ENCODE results near the gene DLGAP1.

DLGAP1 gene

DNA sequence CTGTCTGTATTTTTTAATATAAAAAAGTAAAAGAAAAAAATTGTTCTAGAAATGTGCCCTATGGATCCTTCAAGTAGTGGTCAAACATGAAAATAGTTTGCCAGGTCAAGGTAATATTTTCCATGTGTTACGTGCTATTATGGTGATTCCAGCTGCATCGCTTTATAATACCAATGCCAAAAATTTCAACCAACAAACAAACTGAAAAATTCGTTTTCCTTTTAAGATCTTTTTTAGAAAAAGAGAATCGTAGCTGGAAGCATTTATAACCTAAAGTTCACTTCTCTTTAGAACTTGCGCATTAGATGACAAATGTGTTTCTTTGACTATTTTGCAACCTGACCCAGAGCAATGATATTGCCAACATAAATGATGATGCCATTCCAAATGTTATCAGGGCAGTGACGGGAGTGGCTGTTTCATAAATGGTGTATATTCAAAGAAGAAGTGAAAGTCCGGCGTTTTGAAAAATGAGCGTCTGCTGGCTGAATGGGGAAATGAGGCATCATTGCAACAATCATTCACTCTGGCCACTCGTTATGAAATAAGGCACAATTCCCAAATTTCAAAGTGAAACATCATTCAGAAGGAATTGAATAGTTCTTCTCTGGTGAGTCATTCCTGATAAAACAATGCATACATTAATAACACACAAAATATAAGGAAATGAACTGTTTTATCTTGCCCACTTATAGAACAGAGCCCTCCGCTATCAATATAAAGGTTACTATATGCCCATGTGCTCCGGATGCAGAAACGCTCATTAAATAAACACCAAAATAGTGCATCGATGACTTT is 707.7 kb downstream of the DLGAP1 start:
- DNase-seq, result no peak

DNA sequence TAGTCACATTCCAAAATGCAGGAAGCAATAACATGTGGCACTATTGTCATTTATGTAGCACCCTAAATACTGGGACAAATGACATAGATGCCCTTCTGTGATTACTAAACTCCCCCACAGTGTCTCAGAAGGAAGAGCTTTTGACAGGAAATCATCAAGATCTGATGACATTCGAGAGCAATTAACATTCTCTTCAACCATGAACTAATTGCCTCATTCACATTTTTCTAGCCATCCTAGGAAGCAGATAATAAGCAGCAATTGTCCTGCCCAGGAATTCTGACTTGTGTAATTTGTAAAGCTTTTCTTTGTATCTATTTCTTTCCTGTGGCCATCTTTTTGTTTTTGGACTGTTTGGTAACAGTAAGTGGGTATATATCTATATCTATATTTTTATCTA is 712.6 kb downstream of the DLGAP1 start:
- no peak for DNase-seq

DNA sequence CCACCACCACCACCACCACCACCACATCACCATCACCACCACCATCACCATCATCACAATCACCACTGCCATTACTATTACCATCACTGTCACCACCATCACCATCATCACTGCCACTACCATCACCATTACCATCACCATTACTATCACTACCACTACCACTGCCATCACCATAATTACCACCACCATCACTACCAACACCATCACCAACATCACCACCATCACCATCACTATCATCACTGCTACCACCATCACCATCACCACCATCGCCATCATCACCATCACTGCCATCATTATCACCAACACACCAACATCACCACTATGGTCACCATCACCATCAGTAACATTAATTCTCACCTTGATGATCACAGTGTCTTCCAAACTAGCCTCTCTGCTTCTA is 713.8 kb downstream of the DLGAP1 start:
- no peak for DNase-seq

DNA sequence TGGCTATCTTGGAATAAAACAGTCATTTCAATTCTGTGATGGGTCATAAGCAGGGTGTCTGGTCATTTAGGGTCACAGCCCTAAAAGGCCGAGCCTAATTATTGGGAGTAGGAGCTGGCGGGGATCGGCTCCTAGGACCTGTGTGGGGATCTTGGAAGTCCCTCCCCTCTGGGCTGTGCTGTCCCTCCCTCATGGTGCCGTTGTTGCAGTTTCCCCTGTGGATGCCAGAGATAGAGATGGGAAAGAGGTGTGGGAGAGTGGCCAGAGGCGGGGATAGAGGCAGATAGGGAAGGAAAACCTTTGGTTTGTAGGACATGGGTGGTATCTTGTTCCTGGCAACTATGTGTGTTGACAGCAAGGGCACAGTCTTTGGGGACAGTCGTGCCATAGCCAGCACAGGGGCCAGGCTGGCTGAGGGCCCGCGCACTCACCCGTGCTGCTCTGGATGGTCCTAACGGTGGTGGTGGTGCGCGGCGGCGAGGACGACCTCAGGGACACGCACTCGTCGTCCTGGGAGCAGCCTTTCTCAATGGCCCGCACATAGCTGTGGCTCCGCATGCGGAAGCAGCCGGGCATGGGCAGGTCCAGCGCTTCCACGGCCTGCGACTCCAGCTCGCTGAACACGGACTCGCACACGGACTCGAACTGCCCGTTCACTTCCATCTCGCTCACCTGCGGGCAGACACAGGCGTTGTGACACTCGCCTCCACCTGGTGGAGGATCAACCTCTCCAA is 726.2 kb downstream of the DLGAP1 start:
- no peak for DNase-seq

DNA sequence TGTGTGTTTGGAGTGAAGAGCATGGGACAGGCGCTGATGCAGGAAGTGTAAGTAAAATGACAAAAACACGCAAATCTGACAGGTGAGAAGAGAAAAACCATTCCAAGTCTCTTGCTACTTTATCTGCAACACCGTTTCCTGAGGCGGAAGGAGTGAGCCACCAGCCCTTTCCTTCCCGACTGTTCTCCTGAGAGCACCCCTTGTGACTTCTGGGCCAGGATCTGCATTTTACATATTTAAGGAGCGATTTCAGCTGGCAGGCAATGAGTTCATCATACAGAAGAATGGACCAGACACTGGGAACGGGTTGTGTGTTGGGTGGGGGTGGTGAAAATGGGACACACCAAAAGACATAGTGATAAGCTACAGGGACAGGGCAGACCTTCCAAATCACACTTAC is 727.8 kb downstream of the DLGAP1 start:
- DNase-seq, result no peak

DNA sequence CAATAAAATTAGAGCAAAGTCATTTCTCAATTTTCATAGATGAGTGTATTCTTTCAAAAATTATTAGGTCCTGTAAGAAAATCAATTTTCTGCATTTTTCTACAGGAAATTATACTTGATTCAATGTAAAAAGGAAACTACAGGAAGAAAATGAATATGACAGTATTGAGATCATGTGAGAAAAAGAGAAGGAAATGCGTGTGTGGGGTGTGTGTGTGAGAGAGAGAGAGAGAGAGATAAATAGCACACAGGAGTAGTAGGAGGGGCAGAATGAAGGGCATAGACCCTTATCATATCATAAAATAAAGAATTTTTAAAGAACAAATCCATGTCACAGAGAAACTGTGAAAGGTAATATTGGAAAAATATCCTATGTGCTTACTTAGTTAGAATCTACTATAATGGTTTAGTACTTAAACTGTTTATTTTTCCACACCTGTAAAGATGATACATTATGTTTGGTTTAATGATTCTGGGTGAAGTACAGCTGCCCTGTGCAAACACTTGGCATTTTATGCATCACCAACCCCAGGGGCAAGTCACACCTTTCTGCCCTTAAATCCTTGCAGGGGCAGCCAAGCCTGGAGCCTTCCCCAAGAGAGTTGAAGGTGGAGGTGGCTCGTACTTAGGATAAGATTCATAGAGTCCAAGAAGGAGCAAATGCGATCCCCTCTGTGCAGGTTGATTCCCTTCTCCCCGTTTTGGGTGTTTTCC is 728.7 kb downstream of the DLGAP1 start:
- no peak for DNase-seq

DNA sequence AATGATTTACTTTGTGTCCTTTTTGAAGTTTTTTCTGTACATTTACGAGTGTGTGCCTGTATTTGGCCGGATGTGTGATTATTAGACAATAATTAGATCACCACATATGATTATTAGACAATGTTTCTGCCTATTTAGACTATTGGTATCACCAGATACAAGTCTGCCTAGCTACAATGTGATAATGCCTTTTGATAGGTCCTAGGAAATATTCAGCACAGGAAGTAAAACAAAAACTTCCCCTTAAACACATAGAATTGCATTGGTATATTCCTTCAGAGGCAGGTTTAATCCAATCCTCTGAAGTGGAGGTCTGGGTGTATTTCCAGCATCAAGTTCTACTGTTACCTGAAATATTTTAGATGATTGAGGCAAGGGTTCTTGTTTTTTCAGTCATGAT is 730.0 kb downstream of the DLGAP1 start:
- DNase-seq, result no peak

DNA sequence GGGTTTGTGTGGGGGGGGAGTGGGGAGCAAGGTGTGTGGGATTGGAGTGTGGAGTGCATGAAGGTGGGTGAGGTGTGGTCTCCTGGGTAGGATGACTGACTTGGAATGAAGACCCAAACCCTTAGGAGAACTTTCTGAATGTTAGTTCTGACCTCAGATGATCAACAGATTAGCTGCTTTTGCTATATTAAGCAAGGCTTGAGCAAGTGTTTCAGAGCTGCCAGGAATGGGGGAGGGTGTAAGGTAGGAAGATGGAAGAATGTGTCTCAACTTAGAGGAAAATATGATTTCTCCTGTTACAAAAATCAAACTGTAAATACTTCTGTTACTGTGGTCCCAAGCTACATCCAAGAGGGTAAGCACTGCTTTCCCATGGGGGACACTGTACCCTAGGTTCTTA is 731.6 kb downstream of the DLGAP1 start:
- DNase-seq, result no peak

DNA sequence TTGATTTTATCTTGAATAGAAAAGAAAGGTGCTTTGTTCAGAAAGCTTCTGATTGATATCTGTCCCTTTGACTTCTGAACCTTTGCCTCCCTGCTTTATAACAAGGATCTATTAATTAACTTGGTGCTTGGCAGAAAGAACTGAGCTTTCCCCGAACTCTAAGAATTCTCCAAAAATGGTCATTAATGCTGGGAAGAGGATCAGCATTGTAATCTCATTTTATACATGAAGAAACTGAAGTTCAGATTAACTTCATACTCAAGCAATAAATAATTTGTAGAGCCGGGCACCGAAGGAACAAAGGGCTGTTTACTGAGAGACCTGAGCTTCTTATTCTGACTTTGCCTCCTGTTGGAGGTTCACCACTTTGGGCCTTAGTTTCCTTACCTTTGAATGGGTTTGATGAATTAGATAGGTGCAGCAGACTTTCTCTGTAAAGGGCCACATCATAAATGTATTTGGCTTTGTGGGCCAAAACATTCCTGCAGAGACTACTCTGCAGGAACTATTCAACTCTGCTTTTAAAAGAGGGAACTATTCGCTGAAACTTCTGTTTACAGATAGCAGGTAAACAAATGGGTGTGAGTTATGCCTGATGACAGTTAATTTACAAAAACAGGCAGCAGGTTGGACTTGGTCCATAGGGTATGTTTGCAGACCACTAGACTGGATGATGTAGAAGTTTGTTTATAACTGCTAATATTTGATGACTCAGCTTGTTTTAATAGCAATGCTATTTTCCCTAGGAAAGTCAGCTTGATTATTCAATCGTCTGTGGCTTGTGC is 732.3 kb downstream of the DLGAP1 start:
- DNase-seq, result no peak

DNA sequence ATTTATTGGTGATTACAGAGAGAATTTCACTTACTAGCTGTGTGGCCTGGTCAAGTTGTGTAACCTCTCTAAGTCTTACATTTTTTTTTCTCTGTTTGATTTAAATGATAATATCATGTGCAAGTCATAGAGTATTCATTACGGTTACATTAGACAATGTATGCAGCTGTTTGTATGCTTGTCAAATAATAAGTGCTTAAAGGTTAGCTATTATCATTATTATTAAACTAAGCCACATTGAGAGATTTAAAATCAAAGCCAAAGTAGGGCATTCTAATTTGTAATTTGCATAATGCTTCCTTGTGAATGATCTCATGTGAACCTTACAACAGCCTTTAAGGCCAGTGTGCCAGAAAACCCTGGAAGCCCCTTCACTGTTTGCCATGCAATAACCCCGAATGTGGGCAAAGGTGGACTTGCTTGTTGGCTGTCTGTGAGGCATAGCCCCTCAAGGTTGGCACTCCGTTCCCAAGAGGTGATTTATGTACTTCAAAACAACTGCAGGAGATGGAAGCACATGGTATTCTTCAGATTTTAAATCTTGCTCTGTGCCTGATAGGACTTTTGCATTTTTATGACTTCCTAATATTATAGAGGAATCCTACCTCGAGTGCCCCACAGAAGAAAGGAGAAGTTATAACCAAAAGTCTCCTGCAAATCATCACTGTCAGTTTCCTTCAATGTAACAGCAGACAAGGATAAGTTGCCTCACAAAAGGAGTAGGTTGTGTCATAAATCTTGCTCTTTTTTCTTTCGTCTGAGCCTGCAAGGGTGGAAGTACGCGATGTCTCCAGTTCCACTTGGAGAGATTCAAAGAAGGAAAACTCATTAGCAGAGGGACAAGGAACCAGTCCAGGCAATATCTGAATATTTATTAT is 733.1 kb downstream of the DLGAP1 start:
- no peak for DNase-seq

DNA sequence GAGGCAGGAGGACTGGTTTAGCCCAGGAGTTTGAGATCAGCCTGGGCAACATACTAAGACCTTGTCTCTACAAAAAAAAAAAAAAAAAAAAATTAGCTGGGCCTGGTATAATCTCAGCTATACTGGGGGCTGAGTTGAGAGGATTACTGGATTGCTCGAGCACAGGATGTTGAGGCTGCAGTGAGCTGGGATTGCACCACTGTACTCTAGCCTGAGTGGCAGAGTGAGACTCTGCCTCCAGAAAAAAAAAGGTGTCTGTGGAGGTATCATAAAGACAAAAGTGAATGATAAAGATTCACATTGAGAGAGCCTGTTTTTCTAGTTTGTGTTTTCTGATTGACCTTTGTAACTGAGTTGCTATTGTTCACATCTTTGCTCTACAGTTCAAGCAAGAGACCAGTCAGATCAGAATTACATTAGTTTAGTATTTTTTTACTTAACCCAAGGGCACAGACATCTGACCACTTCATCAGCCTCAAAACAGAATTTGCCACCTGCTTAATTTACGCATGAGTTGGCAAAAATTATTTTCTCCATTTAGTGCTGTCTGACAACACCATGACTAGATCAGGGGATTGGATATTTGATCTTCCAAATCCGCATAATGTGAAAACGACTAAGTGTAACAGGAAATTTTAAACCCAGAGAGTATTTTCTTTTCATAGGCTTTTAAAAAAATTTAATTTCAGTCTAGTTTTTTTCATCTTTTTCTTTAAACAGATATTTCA is 734.1 kb downstream of the DLGAP1 start:
- no peak for DNase-seq

DNA sequence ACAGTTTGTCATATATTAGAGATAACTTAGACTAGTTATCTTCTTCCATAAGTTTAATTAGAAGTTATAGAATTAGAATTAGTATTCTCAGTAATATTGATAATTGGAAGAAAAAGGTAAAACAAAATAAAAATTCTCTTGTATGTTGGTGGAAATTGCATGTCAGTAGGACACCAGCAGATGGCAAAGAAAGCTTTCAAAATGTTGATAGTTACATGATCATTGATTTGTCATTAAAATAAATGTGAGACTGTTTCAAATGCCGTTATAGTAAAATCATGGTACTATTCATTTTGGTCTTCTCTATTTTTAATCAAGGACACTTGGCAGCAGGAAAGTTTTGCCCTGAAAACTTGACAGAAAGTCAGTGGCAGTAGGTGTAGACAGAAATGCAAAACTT is 734.9 kb downstream of the DLGAP1 start:
- no peak for DNase-seq

DNA sequence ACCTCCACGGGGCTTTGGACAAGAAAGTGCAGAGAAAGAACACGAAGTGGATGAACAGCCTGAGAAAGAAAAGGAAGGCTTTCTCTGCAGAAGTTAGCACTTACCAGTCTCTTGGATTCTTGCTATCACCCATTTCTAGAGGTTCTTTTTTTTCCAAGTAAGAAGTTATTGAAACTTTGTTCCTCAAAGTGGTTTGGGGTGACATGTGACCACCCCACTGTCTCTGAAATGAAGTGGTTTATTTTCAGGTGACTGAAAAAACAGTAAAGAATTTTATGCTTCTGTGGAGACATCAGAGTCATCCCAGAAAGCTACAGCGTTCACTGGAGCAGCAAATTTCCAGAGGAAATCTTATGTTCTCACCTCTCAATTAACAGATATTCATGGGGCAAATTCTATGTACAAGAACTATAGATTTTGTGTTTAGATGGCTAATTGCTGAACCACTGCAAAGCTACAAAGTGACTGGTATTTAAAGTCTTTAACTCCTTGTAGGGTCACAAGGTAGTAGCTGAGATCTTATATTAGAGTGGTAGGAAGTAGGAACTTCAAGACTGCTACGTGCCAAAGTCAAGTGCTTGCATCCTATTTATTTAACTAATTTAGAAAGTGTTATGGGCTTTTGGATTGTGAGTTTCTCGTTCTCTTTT is 737.6 kb downstream of the DLGAP1 start:
- DNase-seq, result no peak

DNA sequence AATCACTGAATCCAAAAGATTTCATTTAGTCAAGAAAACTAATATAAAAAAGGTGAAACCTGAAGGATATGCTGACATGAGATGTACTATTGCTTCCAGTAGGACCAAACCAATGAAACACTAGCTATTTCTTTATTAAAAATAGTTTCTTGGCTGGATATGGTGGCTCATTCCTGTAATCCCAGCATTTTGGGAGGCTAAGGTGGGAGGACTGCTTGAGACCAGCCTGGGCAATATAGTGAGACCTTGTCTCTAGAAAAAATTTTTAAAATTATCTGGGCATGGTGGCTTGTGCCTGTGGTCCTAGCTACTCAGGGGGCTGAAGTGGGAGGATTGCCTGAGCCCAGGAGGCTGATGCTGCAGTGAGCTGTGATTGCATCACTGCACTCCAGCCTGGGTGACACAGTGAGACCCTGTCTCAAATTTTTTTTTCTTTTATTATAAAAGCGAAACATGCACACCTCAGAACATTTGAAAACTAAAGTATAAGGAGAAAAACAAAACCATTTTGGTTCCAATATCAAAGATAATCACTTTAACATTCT is 738.9 kb downstream of the DLGAP1 start:
- DNase-seq, result no peak

DNA sequence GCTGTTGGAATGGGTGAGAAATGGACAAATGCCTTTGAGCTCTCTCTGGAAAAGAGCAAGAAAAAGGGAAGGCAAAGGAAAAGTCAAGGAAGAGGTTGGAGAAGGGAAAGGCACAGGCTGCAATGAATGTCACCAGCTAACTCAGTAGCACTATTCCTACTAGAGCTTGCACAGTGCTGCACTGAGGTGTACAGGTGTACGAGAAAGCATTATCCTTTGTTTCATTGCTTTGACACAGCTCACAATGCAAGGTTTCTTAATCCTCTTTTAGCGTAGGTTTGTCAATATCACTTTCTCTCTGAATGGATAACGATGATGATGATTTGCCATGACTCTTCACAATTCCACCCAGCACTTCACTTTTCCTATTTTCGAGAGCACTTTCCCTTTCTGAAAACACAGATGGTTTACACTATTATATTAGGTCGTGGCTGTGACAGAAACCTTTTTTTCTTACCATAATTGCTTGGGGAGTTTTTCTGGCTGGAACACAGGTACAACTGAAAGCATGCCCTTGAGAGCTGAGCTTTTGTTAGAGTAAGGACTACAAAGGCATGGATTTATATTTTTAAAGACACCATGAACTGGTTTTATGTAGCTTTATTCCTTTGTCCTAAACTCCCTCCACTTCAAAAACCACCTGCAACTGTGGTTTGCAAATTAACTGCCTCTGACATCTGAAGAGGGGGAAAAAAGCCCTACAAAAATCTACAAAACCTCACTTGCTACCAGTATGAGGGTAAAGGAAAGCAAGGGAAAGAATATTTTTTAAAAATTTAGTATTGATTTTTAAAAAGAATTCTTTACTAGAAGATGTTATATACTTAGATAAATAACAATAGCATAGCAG is 739.7 kb downstream of the DLGAP1 start:
- DNase-seq, result no peak

DNA sequence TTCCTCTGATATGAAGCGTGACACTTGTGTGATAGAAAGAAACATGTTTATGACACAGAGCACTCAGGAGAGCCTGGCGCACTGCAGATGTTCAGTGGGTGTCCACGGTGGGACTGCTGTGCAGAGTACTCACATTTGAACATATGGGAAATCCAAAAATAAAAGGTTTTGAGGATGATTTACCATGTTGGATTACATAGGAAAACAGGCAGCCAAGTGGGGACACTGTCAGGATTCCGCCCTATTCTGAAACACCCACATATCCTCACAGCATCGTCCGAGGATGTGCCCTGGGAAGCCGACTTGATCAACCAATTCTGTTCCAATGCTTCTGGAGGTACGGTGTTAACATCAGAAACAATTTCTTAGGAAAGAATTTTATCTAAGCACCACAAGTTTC is 741.4 kb downstream of the DLGAP1 start:
- DNase-seq, result no peak

DNA sequence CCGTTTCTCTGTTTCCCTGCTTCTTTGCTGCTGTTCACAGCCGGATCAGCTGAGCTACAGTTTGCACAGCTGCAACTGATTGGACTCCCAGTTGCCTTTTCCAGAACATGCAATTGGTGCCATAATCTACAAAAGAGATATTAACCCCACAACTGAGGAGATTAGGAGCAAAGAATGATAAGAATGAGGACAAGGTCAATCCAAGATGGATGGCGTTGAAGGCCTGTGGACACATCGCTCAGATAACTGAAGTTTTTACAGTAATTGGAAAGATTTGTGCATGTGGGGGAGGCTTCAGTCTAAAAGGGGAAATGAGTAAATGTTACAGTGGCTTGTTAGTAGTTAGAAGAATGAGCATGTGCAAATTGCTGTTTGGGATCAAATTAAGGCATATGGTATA is 741.9 kb downstream of the DLGAP1 start:
- no peak for DNase-seq

DNA sequence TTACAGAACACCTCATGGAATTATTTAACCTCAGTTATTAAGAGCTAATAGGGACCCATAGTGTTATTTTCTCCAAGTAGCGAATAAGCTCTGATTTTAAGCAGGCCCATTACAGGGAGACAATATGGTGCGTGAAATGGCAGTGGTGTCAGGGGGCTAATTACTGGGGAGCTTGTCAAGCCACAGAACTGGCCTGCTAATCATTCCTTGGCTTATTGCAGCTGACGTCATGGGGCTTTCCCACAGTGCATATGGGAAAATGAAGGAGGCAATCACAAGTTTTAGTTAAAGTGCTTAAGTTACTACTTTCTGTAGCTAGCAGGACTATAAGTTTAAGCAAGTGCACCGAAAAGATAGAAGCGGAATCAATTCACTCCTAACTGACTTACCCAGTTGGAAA is 742.6 kb downstream of the DLGAP1 start:
- DNase-seq, result no peak

DNA sequence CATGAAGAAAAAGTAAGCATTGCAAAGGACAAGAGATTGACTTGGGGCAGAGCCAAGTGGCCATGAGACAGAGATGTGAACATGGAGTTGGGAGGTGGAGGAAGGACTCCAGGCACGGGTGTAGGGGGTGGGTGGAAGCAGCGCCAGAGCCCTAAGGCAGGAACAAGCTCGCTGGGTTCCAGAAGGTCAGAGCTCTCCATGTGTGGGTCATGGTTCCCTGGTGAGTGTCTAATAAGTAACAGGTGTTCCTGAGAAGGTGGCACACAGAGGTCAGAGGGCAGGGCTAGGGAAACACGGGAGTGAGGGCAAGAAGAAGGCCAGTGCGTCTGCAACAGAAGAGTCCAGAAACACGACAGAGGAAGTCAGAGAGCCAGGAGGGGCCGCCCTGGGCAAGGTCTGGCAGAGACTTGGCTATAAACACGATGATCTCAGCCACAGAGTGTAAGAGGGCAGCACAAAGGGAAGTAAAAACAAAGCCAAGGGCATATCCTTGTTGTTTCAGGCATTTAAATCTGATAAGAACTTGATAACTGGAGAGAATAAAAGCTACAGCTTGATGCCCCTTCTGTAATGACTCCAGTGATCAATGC is 744.3 kb downstream of the DLGAP1 start:
- no peak for DNase-seq
